GM13977 (cell line): ENCODE measurements around the gene KCNIP4.

ENCODE experiments used
- DNase-seq: peaks from one replicate; pipeline ENCODE4 v3.0.0; 2012; ENCODE audit warnings: low spot score
- in situ Hi-C: fragments of 300-500 bp; cut with MboI; formaldehyde crosslinking; loops from one replicate; pipeline ENCODE4 v1.12.0; 2022; ENCODE audit warnings: low sequenced_read_pairs, low pct_unique_long_range_greater_than_20kb, mixed read lengths, inconsistent platforms; ENCODE audit not compliant: unreplicated experiment
- TF ChIP-seq, protein P1 (sequence below): IDR thresholded peaks from 2 replicates; pipeline ENCODE4 v1.5.1; 2012; ENCODE audit warnings: mild to moderate bottlenecking, control low read depth; ENCODE audit not compliant: insufficient read depth; ENCODE audit errors: extremely low read depth, missing control alignments

Gene KCNIP4

DNA sequence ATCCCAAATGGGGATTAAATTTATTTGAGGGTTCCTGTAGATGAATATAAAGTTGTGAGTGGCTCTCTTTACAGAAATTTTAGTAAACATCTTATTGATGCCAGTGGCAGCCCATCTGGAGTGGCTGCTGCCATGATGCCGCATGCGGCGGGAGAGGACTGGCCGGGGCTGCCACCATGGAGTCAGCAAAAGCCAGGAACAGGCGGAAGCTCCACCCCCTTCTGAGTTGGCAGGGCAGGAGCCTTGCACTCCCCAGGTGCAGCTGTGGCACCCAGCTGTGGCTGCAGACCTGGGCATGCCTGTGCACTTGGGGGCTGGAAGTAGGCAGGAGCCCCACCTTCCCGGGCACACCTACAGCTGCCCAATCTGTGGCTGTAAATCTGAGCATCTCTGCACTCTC, 92.3 kb downstream of the KCNIP4 start:
- in situ Hi-C loops: no loop called here
- TF ChIP-seq, protein P1, sequence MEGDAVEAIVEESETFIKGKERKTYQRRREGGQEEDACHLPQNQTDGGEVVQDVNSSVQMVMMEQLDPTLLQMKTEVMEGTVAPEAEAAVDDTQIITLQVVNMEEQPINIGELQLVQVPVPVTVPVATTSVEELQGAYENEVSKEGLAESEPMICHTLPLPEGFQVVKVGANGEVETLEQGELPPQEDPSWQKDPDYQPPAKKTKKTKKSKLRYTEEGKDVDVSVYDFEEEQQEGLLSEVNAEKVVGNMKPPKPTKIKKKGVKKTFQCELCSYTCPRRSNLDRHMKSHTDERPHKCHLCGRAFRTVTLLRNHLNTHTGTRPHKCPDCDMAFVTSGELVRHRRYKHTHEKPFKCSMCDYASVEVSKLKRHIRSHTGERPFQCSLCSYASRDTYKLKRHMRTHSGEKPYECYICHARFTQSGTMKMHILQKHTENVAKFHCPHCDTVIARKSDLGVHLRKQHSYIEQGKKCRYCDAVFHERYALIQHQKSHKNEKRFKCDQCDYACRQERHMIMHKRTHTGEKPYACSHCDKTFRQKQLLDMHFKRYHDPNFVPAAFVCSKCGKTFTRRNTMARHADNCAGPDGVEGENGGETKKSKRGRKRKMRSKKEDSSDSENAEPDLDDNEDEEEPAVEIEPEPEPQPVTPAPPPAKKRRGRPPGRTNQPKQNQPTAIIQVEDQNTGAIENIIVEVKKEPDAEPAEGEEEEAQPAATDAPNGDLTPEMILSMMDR: no peak
- DNase-seq: no peak

DNA sequence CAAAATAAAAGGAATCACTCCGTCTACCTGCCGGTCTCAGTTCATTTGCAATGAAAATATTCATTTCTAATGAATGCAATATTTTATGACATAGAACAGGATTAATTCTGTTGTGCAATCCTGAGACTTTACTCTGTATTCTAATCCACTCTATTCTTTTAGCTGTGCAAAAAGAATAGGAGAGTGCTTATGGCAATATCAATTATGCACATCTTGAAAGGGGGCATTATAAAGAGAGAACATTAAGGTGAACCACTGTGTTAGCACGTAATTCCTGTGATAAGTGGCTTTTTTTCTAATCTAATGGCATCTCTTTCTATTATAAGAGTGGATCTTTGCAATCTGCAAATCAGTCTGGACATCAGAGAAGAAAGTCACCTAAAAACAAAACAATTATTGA, 99.5 kb downstream of the KCNIP4 start:
- DNase-seq: no peak
- TF ChIP-seq, protein P1: no peak
- in situ Hi-C loops: no loop called here

DNA sequence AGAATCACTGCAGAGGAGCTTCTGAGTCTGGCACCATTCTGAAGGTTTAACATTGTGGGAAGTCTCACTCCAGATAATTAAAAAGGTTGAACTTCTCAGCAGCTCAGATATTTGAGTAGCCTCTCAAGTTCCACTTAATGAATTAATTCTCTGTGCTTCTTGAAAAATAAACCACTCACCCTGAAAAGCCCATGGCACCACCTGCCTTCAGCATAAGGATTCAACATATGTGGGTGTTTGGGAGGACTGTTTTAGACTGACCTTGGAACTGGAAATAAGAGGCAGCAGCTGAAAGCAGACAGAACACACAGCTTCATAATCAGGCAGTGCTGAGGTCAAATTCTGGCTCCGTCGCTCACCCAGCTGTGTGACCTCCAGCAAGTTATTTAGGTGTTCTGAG, 100.6 kb downstream of the KCNIP4 start:
- TF ChIP-seq, protein P1: no peak
- in situ Hi-C loops: no loop called here
- no peak for DNase-seq

DNA sequence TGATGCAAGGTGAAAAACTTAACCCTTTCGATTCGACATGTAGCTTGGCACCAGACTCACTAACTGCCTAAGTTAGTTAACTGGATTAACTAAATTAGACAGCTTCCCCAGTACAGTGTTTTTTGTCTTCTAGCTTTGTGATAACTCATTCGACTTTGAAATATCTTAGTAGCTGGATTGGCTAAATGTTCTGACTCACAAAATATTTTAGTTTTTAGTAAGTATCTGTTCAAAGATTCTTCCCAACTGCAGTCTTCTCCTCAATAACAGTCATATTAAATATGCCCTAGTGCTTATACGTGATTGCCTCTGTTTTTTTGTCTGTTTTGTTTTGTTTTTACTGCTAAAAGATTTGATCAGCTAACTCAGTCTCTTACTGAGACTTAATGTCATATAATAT, 102.9 kb downstream of the KCNIP4 start:
- in situ Hi-C loops: no loop called here
- DNase-seq: no peak
- TF ChIP-seq, protein P1: no peak

DNA sequence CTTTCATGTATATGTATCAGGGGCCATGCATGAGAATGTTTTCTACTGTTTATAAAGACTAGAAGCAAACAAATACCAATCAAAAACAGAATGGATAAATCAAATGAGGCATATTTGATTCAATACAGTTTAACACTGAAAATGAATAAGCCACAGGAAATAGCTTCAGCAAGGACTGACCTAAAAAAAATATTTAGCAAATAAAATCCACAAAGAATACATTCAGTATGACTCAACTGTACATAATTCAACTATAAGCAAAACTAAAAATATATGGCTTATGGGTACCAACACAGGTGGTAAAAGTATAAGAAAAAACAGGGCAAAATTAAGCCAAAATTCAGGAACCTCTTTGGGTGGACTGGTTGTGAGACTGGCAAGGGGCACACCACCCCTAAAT, 112.9 kb downstream of the KCNIP4 start:
- TF ChIP-seq, protein P1: no peak
- in situ Hi-C loops: no loop called here

DNA sequence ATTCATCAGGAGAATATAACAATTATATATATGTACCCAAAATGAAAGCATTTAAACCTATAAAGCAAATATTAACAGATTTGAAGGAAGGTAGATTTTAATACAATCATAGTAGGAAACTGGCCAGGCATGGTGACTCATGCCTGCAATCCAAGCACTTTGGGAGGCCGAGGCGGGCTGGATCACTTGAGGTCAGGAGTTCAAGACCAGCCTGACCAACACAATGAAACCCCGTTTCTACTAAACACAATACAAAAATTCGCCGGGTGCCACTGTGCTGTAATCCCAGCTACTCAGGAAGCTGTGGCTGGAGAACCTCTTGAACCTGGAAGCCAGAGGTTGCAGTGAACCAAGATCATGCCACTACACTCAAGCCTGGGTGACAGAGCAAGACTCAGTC, 118.3 kb downstream of the KCNIP4 start:
- TF ChIP-seq, protein P1: no peak
- in situ Hi-C loops: no loop called here
- no peak for DNase-seq

More for the DNA sequence above, 112.9 kb downstream of the KCNIP4 start:
- no peak for DNase-seq

DNA sequence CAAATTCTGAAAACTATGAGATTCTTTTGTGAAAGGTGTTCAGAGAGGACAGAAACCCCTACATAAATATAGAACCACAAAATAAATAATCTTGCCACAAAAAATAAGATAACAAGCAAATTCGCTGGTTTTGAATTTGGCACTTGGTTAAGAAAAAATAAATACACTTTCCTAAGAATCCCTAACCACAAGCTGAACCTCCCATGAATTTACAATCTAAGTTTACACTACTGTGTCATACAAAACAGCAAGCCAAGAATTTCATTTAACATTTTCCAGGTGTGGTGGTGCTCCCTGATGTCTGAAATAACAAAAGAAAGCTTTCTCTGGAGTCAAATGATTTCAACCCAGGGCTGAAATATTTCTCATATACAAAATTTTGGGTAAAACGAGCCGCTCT, 121.0 kb downstream of the KCNIP4 start:
- TF ChIP-seq, protein P1: no peak
- no peak for DNase-seq
- in situ Hi-C loops: no loop called here
